Frontal cortex (tissue), 4 donors: ENCODE data around the gene ZNF556. TPM values are rescaled to one million over a fixed set of nuclear protein-coding genes. Genes with fewer than 3 reads are reported as not detected.
"Not testable (repeated sequence)": the region's sequence is repeated elsewhere in the genome, so short reads cannot be mapped to it uniquely, and the experiment has no call there.

Experiments used
- DNase-seq, 2 donors: peaks; one replicate each; pipeline ENCODE4 v3.0.0; 2012; ENCODE audit warnings: low spot score in 2 of 2
- FAIRE-seq: peaks from 2 replicates; lab custom pipeline; 2012; peaks lifted over from hg19 to GRCh38; lab: Jason Lieb, UNC
- total RNA-seq: library from RNA; depleted of rRNA; stranded (reverse); fragments of >200 nt; gene quantifications from one replicate; pipeline ENCODE4 v1.2.3, GENCODE V29; 2014
- donor health status: control.
- donor health status: control.
- donor health status: control.

Gene ZNF556
- total RNA-seq, 1 donor from 2014 or later, result under 0.01 TPM

DNA sequence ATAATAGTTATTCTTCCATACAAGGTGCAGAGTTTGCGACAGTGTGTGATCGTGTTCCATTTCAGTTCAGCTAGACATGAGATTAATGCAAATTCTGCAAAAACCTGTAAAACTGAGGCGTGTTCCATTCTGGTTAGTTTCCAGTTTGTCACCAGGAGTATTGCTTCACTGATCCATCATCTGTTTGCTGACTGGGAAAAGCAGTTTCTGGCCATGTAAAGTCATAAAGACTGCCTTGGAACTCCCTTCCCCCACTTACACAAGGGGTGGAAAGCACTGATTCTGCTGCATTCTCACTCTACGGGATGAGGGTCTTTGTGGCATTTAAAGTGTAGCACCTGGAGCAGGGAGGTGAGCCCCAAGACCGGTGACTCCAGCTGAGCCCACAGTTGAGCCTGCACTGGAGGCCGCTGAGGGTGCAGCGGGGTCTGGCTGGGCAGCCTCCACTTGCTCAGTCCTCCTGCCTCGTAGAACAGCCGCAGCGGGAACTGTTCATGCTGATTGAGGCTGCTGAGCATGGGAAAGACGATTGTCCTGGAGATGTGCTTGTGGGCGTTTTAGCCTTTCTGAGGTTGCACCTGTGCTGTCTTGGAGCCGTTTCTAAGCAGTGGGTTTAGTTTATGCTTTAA lies 35.6 kb downstream of the ZNF556 start:
- no peak for FAIRE-seq
- no peak for DNase-seq

DNA sequence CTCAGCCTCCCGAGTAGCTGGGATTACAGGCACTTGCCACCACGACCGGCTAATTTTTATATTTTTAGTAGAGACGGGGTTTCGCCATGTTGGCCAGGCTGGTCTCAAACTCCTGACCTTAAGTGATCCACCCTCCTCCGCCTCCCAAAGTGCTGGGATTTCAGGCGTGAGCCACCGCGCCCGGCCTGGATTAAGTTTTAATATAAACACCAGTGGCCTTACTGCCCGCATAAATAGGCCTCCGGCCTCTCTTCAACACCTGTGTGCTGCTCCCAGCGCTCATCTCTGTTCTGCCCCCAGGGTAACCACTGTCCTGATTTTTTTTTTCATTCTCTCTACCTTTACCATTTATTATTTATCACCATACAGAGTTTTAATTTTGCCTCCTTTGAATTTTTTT lies 36.2 kb downstream of the ZNF556 start:
- not testable (repeated sequence) for FAIRE-seq, DNase-seq

DNA sequence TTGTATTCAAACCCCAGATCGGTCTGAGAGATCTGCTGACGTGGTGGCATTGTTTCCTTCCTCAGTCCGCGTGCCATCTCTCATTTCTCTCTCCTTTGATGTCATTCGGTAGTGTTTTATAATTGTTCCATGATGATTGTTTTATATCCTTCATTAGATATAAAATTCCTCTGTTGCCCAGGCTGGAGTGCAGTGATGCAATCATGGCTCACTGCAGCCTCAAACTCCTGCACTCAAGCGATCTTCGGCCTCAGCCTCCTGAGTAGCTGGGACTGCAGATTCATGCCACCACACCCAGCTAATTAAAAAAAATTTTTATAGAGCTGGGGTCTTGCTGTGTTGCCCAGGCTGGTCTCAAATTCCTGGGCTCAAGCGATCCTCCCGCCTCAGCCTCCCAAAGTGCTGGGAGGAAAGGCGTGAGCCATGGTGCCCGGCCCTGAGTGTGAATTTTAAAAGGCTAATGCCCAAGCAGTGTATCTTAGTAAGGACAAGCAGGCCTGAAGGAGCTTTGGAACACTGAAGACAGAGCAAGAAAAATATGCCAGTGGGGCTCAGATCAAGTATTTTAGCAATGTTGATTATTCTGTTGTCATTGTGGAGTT lies 38.9 kb downstream of the ZNF556 start:
- no peak for DNase-seq
- FAIRE-seq, result no peak

DNA sequence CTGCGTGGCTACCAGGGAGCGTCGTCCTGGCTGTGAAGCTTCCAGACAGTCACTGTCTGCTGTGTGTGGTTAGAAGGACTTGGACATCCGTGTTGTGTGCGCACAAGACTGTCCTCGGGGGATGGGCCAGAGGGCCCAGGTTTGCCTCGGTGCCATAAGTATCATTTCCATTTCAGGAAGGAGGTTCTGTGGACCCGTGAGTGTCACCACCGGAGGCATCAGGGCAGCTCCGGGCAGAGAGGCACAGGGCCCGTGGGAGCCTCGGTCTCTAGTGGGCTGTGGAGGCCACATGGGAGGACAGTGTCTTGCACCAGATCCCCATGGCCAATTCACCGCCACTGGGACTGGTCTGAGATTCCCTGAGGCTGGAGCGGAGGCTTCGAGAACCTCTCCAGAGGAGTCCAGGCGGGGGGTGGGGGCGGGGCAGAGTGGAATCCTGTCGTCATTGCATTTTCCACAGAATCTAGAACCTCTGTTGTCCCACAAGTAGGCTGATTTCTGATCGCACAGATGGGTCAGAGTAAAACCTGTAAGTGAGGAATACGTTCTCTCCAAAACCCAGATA lies 39.6 kb downstream of the ZNF556 start:
- FAIRE-seq (no peak), DNase-seq (no peak)

DNA sequence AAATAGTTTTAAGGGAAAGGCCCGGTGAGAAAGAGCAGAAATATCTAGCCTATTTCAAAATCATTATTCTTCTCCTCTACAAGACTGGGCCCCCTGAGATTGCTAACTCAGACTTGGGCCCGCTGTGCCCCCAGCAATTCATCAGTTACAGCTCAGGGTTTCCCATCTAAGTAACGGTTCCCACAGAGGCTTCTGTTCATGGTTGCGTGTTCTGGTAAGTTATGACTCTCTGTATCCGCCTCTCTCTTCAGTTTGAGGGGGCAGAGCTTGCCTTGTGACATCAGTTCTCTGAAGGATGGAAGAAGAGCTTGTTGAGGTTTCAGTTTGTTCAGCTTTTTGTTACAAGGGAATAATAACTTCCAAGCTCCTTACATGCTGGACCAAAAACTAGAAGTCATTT lies 45.2 kb downstream of the ZNF556 start:
- FAIRE-seq (no peak), DNase-seq (no peak)

DNA sequence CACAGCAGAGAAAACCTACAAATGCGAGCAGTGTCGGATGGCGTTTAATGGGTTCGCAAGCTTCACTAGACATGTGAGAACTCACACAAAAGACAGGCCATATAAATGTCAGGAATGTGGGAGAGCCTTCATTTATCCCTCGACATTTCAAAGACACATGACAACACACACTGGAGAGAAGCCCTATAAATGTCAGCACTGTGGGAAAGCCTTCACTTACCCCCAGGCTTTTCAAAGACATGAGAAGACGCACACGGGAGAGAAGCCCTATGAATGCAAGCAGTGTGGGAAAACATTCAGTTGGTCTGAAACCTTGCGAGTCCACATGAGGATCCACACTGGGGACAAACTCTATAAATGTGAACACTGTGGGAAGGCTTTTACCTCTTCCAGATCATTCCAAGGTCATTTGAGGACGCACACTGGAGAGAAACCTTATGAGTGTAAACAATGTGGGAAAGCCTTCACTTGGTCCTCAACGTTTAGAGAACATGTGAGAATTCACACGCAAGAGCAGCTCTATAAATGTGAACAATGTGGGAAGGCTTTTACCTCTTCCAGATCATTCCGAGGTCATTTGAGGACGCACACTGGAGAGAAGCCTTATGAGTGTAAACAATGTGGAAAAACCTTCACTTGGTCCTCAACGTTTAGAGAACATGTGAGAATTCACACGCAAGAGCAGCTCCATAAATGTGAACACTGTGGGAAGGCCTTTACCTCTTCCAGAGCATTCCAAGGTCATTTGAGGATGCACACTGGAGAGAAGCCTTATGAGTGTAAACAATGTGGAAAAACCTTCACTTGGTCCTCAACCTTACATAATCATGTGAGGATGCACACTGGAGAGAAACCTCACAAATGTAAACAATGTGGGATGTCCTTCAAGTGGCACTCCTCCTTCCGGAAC lies 50.4 kb downstream of the ZNF556 start:
- FAIRE-seq (no peak), DNase-seq (no peak)

GRCh38 chr19:2922987-2923386 lies 55.9 kb downstream of the ZNF556 start:
- no peak for DNase-seq
- FAIRE-seq, result no peak

DNA sequence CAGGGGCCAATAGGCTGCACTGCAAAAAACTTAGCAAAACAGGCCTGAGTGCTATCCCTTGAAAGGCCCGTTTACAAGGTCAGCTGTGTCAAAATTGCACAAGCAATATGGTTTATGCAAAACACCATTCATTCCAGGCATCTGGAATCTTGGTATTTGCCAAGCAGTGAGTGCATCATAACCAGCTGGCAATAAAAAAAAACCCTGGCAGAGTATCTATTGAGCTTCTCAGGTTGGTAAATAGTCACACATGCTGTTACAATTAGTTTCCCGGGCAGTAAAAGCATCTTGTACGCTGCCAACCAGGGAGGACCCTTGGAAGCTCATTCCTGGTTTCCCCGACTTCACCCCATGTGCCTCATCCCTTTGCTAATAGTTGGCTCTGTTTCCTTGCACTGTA lies 56.4 kb downstream of the ZNF556 start:
- peak in 1 of 2 donors; percentile 38 for DNase-seq
- FAIRE-seq, result no peak

DNA sequence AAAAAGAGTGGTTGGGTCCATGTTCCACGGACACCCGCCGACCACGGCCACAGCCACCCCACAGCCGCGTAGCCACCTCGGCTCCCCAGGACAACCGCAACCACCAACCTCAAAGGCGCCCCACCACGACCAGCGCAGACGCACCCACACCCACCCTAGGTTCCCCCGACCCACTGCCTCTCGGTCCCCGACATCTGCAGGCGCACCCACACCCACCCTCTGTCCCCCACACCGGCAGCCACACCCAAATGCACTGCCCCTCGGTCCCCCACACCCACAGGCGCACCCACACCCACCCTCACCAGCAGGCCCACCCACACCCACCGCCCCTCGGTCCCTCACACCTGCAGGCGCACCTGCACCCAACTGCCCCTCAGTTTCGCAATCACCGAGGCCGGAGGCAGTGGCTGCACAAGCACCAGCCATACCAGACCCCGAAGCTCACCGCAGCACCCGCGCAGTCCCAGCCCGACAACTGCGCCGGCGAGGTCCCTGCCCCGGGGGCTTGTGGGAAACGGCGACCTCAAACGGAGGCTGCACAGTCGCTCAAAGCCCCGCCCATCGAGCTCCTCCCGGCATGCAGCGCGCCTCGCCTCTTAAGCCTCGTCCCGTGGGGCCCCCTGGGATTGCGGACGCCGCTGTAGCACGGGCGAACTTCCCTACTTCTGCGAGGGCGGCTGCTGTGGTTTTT lies 59.4 kb downstream of the ZNF556 start:
- no peak for DNase-seq
- no peak for FAIRE-seq

DNA sequence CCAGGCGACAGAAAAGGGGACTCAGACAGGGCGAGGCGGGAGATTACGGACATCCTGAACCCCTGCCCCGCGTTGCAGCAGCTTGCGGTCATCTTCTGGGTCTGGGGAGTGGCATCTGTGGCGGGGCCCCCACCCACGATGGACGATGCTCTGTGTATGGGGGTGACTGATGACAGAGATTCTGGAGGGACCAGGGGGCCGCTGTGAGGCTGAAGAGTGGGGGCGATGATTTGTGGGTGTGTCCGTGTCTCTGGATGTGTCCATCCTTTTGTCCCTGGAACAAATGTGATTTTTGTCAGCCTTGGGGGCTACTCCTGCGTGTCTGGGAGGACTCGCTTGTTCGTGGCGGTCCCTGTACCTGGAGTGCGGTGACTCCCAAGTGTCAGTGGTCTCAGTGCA lies 59.9 kb downstream of the ZNF556 start:
- FAIRE-seq (no peak), DNase-seq (no peak)

Other genes with a start within 250 kb of the ZNF556 start
- 7.7 TPM for gene GNG7, start 164.6 kb upstream of the ZNF556 start, total RNA-seq
- 20.8 TPM for gene DIRAS1, start 146.0 kb upstream of the ZNF556 start, total RNA-seq
- 24.9 TPM for gene SLC39A3, start 127.3 kb upstream of the ZNF556 start, total RNA-seq
- gene SGTA, start 84.1 kb upstream of the ZNF556 start, total RNA-seq, result 31.4 TPM
- gene THOP1, start 81.8 kb upstream of the ZNF556 start, total RNA-seq, result 31.4 TPM
- gene ZNF554, start 47.5 kb upstream of the ZNF556 start, total RNA-seq, result 18.3 TPM
- 23.2 TPM for gene ZNF555, start 25.9 kb upstream of the ZNF556 start, total RNA-seq
- gene ZNF57, start 33.6 kb downstream of the ZNF556 start, total RNA-seq, result 4.1 TPM
- gene ZNF77, start 77.6 kb downstream of the ZNF556 start, total RNA-seq, result 6.9 TPM
- 0.82 TPM for gene TLE6, start 110.2 kb downstream of the ZNF556 start, total RNA-seq
- 5.3 TPM for gene TLE2, start 161.9 kb downstream of the ZNF556 start, total RNA-seq
- 97.4 TPM for gene TLE5, start 195.2 kb downstream of the ZNF556 start, total RNA-seq
- 48.1 TPM for gene GNA11, start 227.0 kb downstream of the ZNF556 start, total RNA-seq